ENCODE data around the gene BAD. TPM values are rescaled to one million over a fixed set of nuclear protein-coding genes. Genes with fewer than 3 reads are reported as not detected.
"Not testable (repeated sequence)": the region's sequence is repeated elsewhere in the genome, so short reads cannot be mapped to it uniquely, and the experiment has no call there.

The BAD gene
- 10 to 100 TPM; 38.7 to 87.5 (median 51.3) TPM for polyA plus RNA-seq (ENCODE audit: insufficient read depth in 1 of 5, insufficient read length in 5 of 5, low replicate concordance in 1 of 5)
- long read RNA-seq, donor 1, transcript BAD-205 (2 exons, 325 nt) = minor isoform, 7 of 1,024 reads
- long read RNA-seq, donor 1, transcript BAD-201 (4 exons, 929 nt) = major isoform, 47 of 1,024 reads
- long read RNA-seq, donor 1, transcript BAD-203 (3 exons, 1,157 nt) = minor isoform, 18 of 1,024 reads
- long read RNA-seq, donor 1, partial matches to known transcripts = 378 of 1,024 reads
- long read RNA-seq, donor 1, other reads (novel, unspliced or antisense) = 574 of 1,024 reads
- long read RNA-seq, donor 2, transcript BAD-201 (4 exons, 929 nt) = major isoform, 33 of 302 reads
- long read RNA-seq, donor 2, transcript BAD-203 (3 exons, 1,157 nt) = minor isoform, 6 of 302 reads
- long read RNA-seq, donor 2, partial matches to known transcripts = 222 of 302 reads
- long read RNA-seq, donor 2, other reads (novel, unspliced or antisense) = 39 of 302 reads
- long read RNA-seq, donor 3, transcript BAD-203 (3 exons, 1,157 nt) = minor isoform, 14 of 60 reads
- long read RNA-seq, donor 3, transcript BAD-205 (2 exons, 325 nt) = minor isoform, 8 of 60 reads
- long read RNA-seq, donor 3, transcript BAD-201 (4 exons, 929 nt) = major isoform, 36 of 60 reads
- long read RNA-seq, donor 3, partial matches to known transcripts = 0 of 60 reads
- long read RNA-seq, donor 3, other reads (novel, unspliced or antisense) = 0 of 60 reads
- long read RNA-seq, donor 4, transcript BAD-203 (3 exons, 1,157 nt) = minor isoform, 9 of 33 reads
- long read RNA-seq, donor 4, transcript BAD-201 (4 exons, 929 nt) = major isoform, 23 of 33 reads
- long read RNA-seq, donor 4, partial matches to known transcripts = 0 of 33 reads
- long read RNA-seq, donor 4, other reads (novel, unspliced or antisense) = 0 of 33 reads
- long read RNA-seq, donor 5, transcript BAD-201 (4 exons, 929 nt) = major isoform, 49 of 88 reads
- long read RNA-seq, donor 5, transcript BAD-205 (2 exons, 325 nt) = minor isoform, 6 of 88 reads
- long read RNA-seq, donor 5, transcript BAD-203 (3 exons, 1,157 nt) = minor isoform, 17 of 88 reads
- long read RNA-seq, donor 5, partial matches to known transcripts = 15 of 88 reads
- long read RNA-seq, donor 5, other reads (novel, unspliced or antisense) = 0 of 88 reads
- long read RNA-seq, donor 6, transcript BAD-201 (4 exons, 929 nt) = major isoform, 49 of 715 reads
- long read RNA-seq, donor 6, transcript BAD-203 (3 exons, 1,157 nt) = minor isoform, 12 of 715 reads
- long read RNA-seq, donor 6, partial matches to known transcripts = 593 of 715 reads
- long read RNA-seq, donor 6, other reads (novel, unspliced or antisense) = 59 of 715 reads
- long read RNA-seq, donor 7, transcript BAD-201 (4 exons, 929 nt) = major isoform, 49 of 74 reads
- long read RNA-seq, donor 7, transcript BAD-203 (3 exons, 1,157 nt) = minor isoform, 13 of 74 reads
- long read RNA-seq, donor 7, partial matches to known transcripts = 7 of 74 reads
- long read RNA-seq, donor 7, other reads (novel, unspliced or antisense) = 0 of 74 reads
- long read RNA-seq, donor 8, transcript BAD-201 (4 exons, 929 nt) = major isoform, 19 of 29 reads
- long read RNA-seq, donor 8, transcript BAD-203 (3 exons, 1,157 nt) = minor isoform, 8 of 29 reads
- long read RNA-seq, donor 8, partial matches to known transcripts = 0 of 29 reads
- long read RNA-seq, donor 8, other reads (novel, unspliced or antisense) = 0 of 29 reads

DNA sequence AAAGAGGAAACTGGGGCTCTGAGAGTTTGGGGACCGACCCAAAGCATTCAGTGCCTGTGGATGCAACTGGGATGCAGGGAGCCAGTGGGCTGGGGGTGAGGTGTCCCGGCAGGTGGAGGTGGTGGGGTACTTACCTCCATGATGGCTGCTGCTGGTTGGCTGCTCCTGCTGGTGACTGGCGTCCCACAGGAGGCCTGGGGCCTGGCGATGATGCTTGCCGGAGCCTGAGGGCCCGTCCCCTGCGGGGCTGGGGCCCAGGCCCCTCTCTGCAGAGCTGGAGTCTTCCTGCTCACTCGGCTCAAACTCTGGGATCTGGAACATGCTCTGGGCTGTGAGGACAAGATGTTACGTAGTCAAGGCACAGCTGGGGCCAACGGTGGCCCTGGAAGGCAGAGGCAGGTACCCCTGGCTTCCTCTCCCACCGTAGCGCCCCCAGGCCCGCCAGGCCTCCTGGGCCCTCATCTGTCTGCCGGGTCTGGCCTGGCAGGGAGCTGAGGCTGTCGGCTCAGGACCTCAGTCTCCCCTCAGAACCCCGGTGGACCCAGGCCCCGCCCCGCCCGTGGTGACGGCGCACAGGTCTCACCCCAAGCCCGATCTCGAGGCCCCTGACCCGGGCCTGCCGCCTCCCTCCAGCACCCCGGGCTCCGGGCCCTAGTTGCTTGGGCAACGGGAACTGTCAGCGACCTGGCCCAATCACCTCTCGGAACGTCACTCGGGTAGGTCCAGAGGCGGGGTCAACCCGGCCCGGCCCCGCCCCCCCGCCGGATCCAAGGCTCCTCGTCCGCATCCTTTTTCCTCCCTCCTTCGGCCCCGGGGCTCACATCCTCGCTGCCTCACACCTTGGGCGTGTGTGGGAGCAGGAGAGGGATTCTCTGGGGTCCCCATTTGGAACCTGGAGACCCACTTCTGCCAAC, at the start of gene BAD:
TSS of gene BAD (minus strand) at position 618 of the 914 bp plus-strand sequence. CDS start at position 321, 297 bp downstream.
- DNase-seq = peak; percentile 91 to 92

DNA sequence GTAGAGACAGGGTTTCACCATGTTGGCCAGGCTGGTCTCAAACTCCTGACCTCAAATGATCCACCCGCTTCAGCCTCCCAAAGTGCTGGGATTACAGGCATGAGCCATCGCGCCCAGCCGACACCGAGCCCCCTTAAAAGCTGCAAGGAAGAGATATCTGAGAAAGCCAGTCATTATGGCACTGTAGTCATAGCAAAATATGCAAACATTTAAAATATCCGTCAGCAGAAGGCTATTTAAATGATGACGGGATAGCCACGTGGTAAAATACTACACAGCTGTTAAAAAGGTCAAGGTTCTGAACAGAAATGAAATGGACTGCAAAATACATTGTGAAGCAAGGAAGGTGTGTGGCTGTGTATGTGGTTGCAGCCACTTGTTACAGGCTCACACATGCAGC, 49.1 kb upstream of the BAD start:
- DNase-seq = no peak

DNA sequence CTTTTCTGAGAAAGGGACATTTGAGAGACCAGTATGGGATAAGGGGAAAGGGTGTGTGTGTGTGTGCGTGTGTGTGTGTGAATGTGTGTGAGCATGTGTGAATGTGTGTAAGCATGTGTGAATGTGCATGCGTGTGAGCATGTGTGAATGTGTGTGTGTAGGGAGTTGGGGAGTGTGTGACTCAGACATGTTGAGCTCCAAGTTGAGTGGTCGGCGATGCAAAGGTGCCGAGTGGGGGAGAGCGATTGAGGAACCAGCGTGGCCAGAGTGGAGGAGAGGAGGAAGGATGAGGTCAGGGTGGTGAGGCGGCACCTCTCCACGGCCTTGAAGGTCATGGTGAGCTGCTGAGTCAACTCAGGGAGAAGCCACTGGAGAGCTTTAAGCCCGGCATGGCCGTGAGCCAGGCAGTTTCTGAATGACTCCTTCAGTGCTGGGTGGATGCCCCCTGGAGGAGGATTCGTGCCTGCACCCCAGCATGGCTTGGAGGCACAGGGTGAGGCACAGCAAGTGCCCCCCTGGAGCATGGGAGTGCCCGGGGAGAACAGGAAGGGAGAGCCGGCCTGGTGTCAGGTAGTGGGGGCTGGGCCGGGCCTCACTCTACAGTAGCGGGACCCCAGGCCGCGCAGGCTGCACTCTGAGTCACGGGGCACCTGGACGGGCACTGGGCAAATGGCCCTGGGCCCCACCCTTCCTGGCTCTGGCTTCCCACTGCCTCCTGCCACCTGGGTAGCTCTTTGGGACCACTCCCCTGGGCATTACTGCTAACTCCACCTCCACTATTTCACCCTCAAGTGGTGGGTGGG, 47.3 kb upstream of the BAD start:
- DNase-seq = no peak

DNA sequence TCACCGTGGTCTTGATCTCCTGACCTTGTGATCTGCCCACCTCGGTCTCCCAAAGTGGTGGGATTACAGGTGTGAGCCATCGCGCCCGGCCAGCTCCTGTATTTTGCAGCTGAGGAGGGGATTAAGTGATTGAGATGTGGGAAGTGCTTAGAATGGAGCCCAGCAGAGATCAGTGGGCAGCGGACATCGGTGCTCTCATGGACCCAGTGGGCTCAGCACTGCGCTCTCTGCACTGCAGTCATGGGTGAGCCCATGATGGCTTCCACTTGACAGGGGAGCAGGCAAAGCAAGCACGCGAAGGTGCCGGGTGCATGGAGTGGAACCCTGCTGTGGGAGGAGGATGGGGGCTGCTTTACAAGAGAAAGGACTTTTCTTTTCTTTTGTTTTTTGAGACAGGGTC, 46.4 kb upstream of the BAD start:
- DNase-seq = no peak

DNA sequence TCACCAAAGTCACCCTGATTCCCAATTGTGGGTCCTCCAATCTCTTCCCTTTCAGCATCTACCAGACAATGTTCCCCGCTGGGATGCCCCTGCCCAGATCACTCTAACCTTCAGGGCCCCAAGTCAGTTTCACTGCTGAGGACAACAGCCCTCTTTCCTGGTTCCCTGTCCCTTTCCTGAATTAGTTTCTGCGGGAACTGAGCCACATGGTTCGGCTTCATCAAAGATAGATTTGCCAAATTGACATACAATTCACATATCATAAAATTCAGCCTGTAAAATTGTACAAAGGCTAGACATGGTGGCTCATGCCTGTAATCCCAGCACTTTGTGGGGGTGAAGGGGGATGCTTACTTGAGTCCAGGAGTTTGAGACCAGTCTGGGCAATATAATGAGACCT, 43.5 kb upstream of the BAD start:
- no peak for DNase-seq

DNA sequence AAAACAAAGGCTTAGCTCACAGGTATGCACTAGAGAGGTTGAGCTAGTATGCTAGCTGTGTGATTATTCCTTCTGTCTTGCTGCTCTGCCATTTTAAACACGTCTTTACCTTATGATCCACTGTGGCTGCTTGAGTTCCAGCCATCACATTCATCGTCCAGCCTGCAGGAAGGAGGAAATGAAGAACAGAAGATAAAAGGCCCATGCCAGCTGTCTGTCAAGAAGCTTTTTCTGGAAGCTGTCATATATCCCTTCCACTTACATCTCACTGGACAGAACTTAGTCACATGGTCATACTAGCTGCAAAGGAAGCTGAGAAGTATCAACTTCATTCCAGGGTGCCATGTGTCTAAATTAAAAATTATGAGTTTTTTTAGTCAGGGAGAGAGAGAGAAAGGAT, 42.9 kb upstream of the BAD start:
- DNase-seq = no peak

DNA sequence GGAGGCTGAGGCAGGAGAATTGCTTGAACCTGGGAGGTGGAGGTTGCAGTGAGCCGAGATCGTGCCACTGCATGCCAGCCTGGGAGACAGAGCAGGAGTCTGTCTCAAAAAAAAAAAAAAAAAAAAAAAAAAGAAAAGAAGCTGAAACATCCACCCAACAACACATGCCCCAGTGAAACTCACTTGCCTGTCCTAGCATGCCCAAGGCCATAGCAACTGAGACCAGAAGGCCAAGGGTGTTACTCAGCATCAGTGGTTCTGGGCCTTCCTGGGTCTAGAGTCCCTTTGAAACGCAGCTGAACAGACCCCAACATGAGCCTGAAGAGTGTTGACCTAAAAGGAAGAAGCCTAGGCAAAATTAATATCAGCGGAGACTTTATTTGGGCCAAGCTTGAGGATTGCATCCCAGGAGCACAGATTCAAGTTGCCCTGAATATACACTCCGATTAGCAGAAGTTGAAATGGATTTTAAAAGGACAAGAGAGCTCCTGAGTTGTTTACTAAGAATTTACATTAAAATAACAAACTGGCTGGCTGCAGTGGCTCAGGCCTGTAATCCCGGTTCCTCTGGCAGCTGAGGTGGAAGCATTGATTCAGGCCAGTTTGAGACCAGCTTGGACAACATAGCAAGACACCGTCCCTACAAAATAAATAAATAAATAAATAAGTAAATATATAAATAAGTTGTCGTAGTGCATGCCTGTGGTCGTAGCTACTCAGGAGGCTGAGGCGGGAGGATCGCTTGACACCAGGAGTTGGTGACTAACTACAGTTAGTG, 40.4 kb upstream of the BAD start:
- DNase-seq = no peak

DNA sequence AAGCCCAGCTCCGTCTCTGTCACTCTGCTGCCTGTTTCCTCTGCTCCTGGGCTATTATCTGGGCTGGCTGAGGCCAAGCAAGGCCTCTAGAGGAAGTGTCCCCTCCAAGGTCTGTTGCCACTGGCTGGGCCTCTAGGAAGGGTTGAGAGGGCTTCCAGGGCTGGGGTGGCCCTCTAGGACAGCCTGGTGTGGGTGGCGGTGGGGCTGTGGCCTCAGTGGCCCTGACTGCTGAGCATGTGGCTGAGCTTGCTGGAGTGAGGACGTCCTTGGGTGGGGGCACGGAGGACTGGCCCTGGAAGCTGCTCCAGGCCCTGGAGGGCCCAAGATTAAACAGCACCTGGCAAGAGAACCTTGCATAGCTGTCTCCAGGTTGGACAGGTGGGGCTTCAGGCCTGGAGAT, 39.5 kb upstream of the BAD start:
- not testable (repeated sequence) for DNase-seq

DNA sequence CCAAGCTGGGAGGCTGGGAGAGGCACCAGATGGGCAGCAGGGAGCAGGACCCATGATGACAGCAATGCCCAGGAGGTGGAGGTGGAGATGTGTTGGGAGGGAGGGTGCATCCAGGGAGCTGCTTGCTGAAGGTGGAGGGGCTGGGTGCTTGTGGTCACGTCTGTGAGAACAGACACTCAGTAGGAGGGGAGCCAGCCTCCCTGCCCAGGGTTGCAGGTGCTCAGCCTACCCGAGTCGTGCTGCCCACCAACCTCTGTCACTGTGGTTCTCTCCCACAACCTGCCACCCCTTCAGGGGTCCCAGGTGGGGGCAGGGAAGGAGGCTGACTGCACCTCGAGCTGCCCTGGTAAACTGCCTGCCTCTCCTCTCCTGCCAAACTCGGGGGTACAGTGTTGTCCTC, 38.9 kb upstream of the BAD start:
- no peak for DNase-seq

DNA sequence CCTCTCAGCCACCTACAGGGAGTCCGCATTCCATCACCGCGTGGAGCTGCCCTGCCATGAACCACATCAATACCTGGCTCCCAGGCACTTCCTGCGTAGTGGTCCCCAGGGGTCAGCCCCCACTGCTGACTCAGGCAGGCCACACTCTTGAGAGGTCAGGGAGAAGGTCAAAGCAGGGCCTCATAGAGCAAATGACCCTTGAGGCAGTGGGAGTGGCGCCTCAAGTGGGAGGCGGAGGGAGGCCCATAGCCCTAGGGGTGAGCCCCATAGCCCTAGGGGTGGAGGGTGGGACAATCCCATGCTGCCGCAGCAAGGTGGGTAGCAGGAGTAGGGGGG, 38.4 kb upstream of the BAD start:
- DNase-seq = no peak

DNA sequence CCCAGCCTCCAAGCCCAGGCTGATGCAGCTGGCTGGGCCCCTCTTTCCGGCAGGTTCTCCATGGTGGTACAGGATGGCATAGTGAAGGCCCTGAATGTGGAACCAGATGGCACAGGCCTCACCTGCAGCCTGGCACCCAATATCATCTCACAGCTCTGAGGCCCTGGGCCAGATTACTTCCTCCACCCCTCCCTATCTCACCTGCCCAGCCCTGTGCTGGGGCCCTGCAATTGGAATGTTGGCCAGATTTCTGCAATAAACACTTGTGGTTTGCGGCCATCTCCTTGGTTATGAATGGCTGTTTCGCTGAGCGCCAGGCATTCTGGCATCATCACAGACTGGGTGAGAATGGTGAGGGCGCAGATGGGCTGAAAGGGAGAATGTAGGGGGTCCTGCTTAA, 37.1 kb upstream of the BAD start:
- no peak for DNase-seq

DNA sequence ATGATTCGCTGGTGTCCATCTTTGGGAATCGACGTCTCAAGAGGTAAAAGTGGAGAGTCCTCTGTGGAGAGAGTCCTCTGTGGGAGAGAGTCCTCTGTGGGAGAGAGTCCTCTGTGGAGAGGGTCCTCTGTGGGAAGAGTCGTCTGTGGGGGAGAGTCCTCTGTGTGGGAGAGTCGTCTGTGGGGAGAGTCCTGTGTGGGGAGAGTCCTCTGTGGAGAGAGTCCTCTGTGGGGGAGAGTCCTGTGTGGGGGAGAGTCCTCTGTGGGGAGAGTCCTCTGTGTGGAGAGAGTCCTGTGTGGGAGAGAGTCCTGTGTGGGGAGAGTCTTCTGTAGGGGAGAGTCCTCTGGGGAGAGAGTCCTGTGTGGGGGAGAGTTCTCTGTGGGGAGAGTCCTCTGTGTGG, 36.6 kb upstream of the BAD start:
- no peak for DNase-seq

DNA sequence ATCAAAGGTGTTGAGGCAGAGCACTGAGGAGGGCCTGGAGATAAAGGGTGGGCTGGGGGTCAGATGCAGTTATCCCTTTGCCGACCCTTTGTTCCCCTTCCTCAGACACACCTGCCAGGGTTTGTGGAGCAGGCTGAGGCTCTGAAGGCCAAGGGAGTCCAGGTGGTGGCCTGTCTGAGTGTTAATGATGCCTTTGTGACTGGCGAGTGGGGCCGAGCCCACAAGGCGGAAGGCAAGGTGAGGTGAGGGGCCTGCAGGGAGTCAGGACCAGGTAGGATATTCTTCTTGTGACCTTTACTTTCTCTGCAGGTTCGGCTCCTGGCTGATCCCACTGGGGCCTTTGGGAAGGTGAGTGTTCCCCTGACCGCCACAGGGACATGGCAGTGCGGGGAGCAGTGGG, 36.1 kb upstream of the BAD start:
- DNase-seq = no peak

DNA sequence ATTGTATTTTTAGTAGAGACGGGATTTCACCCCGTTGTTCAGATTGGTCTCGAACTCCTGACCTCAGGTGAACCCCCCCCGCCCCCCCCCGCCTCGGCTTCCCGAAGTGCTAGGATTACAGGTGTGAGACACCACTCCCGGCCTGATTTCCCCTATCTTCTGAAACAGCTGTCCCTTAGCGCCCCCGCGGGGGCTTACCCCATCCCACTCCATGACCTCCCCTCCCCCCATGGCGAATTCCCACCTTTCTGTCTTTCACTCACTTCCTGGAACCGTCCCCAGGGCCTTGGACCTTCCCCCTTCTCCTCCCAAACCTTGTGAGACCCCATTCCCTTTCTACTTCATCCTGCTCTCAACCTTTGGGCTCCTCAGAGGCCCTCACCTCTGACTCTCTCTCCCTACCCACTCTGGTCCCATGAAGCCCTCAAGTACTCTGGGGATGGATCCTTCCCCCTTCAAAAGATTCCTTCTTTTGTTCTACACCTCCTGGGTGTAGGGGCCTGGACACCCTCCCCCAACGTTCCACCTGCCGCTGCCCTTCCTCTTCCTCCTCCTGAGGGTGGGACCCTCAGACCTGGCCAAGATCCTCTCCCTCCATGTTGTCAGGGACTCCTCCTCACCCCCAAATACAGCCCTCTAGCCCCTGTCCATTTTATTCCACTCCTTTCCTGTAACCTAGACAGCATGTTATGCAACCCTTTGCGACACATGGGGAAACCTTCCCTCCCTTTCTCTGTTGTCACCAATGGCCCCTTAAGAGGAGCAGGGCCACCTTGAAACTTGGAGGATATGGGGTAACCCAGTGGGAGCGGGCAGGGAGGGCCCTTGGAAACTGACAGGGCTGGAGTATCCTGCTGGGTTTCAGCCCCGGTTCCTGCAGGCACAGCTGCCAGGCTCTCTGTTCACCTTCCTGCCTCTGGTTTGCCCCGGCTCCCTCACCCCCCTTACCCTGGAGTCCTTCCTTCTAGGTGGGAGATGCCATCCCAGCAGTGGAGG, 34.6 kb upstream of the BAD start:
- DNase-seq = no peak

DNA sequence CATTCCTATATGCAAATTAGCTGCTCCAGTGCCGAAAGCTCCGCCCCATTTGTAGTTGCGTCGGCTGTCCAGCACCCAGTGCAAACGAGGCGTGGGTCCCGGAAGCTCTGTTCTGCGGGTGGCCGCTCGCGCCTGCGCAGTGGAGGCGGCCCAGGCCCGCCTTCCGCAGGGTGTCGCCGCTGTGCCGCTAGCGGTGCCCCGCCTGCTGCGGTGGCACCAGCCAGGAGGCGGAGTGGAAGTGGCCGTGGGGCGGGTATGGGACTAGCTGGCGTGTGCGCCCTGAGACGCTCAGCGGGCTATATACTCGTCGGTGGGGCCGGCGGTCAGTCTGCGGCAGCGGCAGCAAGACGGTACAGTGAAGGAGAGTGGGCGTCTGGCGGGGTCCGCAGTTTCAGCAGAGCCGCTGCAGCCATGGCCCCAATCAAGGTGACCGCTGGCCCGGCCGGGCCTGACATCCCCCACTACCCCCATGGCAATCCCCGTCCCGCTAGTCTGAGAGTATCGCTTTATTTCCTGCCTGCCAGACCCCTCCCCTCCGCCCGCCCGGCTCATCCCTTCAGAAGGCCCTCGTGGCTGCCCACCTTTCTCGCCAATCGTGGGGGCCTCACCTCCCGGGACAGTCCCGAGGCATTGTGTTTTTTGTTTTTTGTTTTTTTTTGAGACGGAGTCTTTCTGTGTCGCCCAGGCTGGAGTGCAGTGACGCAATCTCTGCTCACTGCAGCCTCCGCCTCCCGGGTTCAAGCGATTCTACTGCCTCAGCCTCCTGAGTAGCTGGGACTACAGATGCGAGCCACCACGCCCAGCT, 33.7 kb upstream of the BAD start, which contains the start of gene PRDX5:
TSS of gene PRDX5 (plus strand) at position 161 of the 805 bp plus-strand sequence. CDS start at position 256, 95 bp downstream.
- peak; percentile 96 to 97 for DNase-seq
